Melanocyte of skin (primary cell): ENCODE data around the gene TXK. TPM values are rescaled to one million over a fixed set of nuclear protein-coding genes. Genes with fewer than 3 reads are reported as not detected.

Experiments used
- small RNA-seq, 2 donors: library from RNA; depleted of rRNA; stranded (forward); fragments of <200 nt; gene quantifications; one replicate each; pipeline ENCODE3, GENCODE V24; 2012
- total RNA-seq, 2 donors: library from RNA; depleted of rRNA; stranded (reverse); fragments of >200 nt; gene quantifications; 2 replicates each; pipeline ENCODE4 v1.2.3, GENCODE V29; 2012

TXK gene
- total RNA-seq = under 1 TPM; 0.33 to 0.34 TPM

DNA sequence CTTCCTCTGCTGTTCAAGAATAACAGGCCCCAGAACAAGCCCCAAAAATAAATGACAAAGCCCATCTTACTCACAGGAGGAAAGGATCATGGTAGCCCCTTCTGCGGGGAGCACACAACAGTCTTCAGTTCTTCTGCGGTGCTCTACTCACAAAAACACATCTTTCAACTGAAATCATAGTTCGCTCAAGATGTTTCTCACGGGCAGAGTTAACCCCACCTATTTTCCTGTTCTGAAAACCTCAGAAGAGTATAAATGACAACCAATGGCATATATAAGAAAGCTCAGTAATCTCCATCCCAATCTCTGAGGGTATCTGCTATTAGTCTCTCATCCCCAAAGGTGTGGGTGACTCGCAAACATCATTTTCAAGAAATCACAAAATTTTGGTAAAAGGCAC is at the start of gene TXK:
Gene TXK (minus strand): TSS at position 170 of the 400 bp plus-strand sequence. CDS start 80 bp downstream, at position 90.

Small RNA genes within 50 kb of the gene (small RNA-seq; reads per million reads assigned to genes)
- gene RF00019 = 0 reads per million in 2 donors
- 0 reads per million in 2 donors for gene RF00026
- 0 reads per million in 2 donors for gene RNU6-838P

Other genes with a start within 250 kb of the TXK start
- gene NFXL1, start 219.7 kb downstream of the TXK start, total RNA-seq = 10 to 100 TPM in 1 of 2 donors, 1 to 10 TPM in 1; 8.3 to 11.4 TPM
- gene CNGA1, start 117.6 kb downstream of the TXK start, total RNA-seq = not detected
- gene NIPAL1, start 117.5 kb downstream of the TXK start, total RNA-seq = 1 to 10 TPM in 1 of 2 donors, under 1 TPM in 1; 0.34 to 1.7 TPM
- gene TEC, start 135.6 kb upstream of the TXK start, total RNA-seq = 1 to 10 TPM; 1.0 to 1.3 TPM
- gene SLAIN2, start 207.3 kb upstream of the TXK start, total RNA-seq = 10 to 100 TPM; 43.0 to 46.3 TPM